ENCODE results near the gene MAP4K5.

MAP4K5 gene

DNA sequence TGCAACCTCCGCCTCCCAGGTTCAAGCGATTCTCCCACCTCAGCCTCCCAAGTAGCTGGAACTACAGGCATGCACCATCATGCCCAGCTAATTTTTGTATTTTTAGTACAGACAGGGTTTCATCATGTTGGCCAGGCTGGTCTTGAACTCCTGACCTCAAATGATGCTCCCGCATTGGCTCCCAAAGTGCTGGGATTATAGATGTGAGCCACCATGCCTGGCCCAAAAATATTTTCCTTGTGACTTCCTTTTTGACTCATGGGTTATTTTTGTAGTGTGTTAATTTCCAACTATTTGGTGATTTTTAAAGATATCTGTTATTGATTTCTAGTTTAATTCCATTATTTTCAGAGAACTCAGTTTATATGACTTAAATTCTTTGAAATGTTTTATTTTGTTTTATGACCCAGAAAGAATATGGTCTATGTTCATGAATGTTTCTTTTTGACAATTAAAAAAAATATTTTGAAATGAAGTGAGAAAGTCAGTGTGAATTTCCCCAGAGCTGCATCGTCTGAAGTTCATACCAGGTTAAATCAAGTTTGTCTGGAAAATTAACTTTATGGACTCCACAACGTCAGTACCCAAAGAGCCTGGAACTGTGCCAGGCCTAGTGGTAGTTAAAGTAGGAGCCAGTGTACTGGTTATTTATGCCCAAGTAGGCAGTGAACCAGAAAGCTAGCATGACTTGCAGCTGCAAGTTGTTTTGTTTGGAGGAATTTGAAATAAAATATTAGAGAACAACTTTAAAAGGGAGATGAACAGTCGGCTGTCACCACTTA lies 132.9 kb downstream of the MAP4K5 start:
- DNase-seq (ENCODE audit: low read depth in 2 of 2), result no peak

DNA sequence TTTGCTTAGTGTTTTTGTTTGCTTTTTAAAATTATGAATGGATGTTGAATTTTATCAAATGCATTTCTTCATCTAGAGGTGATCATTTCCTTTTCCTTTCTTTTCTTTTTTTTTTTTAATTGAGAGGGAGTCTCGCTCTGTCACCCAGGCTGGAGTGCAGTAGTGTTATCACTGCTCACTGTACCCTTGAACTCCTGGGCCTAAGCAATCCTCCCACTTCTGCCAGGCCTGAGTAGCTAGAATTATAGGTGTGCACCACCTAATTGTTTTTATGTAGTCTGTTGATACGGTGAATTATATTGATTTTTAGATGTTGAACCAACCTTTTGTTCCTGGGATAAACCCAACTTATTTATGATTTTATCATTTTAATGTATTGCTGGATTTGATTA lies 134.2 kb downstream of the MAP4K5 start:
- DNase-seq (ENCODE audit: low read depth in 2 of 2), result no peak

DNA sequence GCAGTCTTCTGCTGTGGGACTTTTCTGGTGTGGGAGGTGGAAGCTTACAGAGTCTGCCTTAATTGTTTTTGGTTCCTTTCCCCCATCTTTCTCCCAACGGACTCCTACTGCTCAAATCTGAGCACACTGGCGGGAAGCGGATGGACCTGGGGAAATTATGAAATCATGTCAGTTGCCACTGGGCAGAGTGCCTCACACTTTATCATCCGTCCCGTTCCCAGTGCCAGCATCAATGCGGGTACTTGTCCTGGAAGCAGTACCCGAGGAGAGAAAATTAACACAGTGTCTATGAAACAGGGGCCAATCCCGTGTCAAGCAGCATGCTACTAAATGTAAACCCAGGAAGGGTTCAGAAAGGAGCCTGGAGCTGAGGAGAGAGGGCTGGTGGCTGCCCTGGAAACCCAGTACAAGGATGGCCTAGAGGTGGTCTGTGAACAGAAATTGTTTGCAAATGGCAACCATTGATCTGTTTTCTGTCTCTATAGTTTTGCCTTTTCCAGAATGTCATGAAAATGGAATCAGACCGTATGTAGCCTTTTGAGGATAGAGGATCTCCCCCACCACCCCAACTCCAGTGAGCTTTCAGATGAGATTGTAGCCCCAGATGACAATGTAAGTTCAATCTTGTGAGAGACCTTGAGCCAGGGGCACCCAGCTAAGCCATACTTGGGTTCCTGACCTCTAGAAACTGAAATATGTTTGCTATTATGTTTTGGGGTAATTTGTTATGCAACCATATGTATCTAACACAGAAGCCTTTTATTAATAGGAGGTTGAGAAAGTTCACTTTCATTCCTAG lies 134.8 kb downstream of the MAP4K5 start:
- no peak for DNase-seq (ENCODE audit: low read depth in 2 of 2)

DNA sequence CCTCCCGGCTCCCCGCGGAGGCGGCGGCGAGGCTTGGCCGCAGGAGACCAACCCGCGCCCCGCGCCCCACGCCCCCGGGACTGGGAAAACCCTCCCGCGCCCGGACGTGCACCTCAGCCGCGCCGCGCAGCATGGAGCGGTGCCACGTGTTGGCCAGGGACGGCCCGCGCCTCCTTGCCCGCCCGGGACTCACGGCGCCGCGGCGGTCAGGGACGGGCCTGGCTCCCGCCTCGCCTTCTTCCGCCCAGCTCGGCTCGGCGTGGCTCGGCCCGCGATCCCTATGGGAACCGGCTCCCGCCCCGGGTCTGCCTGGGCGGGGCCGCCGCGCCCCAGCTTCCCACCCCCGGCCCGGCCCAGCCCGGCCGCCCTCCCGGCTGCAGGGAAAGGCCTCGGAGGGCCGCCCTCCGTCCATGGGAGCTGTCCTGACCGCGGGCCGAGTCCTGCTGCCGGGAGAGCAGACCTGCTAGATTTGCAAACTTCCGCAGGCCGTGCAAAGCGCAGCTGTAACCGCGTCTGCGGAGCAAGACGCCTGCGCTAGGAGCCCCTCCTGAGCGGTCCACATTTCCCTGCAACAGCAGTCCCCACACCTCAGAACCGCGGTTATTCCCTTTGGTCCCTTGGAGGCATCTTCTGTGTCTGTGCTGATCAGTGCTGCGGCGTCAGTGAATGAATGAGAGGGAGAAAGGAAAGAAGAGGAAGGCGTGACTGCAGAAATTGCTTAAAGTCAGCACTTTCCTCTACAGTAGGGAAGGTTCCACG lies 135.6 kb downstream of the MAP4K5 start, which contains the start of gene CDKL1:
TSS of gene CDKL1 (minus strand) at position 251 of the 759 bp plus-strand sequence. CDS start 1,013 bp downstream, outside the sequence.
- no peak for DNase-seq (ENCODE audit: low read depth in 2 of 2)

DNA sequence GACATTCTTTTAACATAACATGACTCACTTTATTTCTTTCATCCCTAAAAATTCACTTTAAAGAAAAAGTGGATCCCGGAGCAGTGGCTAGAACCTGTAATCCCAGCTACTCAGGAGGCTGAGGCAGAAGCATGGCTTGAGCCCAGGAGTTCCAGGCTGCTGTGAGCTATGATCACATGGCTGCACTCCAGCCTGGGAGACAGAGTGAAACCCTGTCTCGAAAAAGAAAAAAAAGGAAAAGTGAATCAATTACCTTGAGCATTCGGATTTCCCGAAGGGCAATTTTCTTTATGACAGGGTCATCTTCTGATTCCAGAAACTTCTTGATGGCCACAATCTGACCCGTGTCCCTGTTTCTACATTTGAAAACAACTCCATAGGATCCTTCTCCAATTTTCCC lies 136.9 kb downstream of the MAP4K5 start:
- no peak for DNase-seq (ENCODE audit: low read depth in 2 of 2)

DNA sequence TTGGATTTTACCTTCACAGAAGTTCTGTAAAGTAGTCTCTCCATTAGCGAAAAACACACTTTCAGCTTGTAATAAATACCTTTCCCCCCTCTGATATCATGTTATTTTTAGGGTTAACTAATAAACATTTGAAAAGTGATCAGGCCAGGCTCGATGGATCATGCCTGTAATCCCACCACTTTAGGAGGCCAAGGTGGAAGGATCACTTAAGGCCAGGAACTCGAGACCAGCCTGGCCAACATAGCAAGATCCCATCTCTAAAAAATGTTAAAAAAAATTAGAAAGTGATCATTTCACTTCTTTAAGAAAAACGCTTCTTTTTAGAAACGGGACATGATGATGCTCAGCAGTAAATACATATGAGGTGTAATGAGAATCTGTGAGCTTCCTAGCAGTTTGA lies 137.7 kb downstream of the MAP4K5 start:
- no peak for DNase-seq (ENCODE audit: low read depth in 2 of 2)

DNA sequence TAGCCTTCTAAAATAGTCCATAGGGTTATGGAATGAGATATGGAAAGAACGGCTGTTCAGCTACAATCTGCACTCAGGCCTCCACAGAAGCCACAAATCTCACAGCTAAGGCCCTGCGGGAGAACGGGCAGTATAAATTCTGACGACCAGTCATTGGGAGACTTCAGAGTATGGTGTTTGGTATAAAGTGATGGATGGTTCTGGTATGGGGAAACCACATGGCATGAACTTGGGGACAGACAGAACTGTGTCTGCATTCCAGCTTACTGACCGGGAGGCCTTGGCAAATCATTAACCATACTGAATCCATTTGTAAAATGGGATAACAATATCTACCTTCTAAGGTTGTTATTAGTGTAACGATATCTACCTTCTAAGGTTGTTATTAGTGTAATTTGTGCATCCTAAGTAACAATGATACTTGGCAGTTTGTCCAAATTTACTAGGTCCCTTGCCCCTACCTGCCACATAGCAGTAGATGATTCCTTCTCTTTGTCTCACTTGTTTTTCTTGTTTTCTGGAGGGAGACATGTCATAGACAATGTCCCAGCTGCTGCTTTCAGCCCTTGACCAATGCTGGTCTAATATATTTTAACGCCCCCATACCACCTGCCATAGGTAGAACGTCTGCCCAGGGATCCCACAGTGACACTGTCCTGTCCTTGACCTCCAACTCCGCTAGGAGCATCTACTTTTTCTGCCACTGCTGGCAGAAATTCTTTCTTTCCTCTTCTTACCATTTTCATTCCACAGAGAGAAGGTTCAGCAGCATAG lies 142.5 kb downstream of the MAP4K5 start:
- DNase-seq (ENCODE audit: low read depth in 2 of 2), result no peak

DNA sequence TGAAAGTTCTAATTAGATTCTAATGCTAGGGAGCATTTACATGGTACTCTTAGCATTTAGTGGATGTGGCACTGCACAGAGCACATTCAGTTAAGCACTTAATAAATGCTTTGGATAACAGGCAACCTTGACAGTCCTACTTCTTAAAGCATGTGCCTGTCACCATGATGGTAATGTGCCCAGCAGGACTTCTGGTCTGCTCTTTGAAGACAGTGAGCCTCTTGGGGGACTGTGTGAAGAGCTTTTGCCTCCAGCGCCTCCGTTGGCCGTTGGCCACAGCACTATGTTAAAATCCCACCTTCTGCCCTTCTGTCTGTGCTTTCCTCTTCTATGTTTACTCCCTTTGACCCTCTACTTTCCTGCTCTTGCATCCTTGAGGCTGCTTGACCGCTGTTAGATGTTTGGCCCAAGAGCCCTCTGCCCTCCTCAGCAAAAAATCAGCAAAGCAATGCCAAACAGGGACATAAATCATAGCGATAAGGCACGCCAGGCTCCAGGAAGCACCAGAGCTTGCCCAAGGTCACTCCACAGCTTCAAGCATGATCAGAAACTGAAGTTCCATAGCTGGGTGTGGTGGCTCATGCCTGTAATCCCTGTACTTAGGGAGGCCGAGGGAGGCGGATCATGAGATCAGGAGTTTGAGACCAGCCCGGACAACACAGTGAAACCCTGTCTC lies 144.0 kb downstream of the MAP4K5 start:
- DNase-seq (ENCODE audit: low read depth in 2 of 2), result no peak

DNA sequence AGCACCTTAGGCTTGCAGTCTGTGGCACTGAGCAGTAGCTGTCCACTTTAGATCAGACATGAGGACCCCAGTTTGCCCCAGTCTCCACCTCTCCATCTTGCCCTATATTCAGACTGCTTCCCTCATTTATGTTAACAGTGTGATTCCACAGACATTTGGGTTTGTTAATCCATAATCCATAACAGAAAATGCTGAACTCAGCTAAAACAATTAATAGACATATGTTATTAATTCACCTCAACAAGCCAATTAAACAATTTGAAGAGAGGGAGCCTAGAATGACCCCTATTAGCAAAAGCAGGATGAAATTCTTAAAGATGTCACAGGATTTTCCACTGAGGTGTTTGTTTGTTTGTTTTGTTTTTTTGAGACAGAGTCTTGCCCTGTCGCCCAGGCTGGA lies 144.8 kb downstream of the MAP4K5 start:
- no peak for DNase-seq (ENCODE audit: low read depth in 2 of 2)

DNA sequence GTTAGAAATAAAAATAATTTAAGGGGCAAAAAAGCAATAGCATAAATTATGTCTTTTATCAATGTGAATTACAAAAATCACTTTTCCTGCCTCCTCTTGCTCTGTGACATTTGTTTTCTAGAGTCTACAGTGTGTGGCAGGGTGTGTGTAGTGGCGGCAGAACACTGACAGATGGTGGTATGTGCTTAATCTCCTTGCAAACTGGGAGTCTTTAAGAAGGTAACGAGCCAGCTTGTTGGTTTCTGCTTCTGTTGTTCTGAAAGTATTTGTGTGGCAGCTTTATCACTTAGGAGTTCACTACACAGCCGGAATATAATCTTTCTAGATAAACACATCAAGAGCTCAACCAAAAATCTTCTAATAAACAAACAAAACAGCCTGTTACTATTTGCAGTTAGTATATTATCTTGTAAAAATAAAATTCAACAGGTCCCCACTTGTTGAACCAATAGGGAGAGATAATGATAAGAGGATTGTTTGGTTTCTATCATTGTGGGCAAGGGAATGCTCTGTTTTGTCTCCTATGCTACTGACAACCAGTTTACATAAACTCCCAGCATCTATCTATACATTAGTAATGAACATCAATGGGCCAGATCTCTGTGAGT lies 148.6 kb downstream of the MAP4K5 start:
- DNase-seq (ENCODE audit: low read depth in 2 of 2), result no peak

DNA sequence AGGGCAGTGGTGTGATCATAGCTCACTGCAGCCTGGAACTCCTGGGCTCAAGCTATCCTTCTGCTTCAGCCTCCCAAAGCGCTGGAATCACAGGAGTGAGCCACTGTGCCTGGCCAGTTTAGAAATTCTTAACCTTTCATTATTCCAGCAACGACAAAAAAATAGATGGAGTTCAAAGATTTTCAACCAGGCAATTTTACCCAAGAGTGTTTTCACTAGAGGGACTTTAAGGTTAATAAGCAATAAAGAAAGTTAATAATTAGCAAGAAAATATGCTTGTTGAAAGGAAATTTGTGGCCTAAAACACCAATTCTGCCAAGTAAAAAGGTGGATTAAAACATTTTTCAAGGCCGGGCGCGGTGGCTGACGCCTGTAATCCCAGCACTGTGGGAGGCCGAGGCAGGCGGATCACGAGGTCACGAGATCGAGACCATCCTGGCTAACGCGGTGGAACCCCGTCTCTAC lies 150.5 kb downstream of the MAP4K5 start:
- DNase-seq (ENCODE audit: low read depth in 2 of 2), result no peak

DNA sequence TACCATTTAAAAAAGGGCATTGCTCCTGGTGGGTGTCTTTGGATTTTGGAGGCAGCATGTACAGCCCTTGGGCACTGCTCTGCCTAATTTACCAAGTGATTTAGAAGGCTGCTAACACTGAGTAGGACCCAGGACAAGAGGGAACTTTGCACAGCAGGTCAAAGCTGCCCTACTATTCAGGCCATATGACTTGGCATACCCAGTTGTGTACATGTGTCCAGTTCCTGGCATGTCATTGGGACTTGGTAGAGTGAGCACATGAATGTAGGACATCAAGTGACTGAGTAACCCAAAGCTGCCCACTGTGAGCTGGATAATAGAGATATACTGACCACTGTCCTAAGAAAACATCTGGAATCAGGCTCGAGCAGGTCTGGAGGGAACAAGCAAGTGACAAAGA lies 151.4 kb downstream of the MAP4K5 start:
- no peak for DNase-seq (ENCODE audit: low read depth in 2 of 2)

DNA sequence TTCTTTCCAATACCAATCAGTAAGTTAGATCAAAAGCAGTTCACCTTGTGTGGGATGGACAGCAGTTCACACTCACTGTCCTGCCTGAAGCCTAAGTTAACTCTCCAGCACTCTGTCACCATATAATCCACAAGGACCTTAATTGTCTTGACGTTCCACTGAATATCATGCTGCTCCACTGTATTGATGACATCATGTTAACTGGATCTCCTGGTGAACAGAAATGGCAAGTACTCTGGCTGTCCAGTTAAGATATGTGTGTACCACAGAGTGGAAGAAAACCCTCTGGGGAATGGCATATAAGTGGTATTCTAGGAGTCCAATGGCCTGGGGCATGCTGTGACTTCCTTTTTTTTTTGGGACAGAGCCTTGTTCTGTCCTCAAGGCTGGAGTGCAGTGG lies 151.9 kb downstream of the MAP4K5 start:
- no peak for DNase-seq (ENCODE audit: low read depth in 2 of 2)

DNA sequence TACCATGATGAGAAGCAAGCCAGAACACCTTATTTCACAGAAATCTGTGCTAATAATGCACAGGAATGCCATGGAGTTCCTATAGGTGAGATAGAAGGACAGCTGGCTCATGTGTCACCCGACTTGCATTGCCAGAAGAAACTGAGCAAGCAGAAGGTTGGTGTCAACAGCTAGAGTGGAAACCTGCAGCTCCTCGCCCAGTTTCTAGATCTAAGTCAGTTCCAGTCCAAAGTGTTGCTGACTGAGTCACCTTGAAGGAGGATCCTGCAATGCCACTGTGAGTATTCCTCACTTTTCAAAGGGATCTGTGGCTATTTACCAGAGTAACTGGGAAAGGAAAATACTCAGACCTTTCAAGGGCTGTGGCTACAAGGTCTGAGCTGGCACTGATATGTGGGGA lies 152.8 kb downstream of the MAP4K5 start:
- no peak for DNase-seq (ENCODE audit: low read depth in 2 of 2)

DNA sequence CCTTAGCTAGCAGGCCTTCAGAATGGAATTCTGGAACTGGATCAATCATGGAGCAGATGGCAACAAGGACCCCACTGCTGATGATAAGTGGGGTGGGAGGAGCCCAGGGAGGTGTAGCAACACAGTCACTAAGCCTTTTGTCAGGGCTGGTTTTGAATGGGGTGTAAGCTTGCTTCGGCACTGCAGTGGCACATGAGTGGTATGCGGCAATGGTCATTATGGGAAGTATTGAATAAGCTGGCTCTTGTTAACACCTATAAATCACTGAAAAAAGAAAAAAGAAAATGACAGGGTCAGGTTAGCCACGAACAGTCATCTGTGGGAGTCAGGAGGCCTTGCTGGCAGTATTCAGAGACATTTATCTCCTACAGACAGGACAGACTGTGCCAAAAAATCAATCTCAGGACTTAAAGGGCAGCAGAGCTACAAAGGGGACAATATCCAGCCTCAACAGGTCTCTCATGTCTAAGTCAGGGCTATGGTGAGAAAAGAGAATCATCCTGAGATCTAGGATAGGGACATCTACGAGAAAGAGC lies 154.8 kb downstream of the MAP4K5 start:
- DNase-seq (ENCODE audit: low read depth in 2 of 2), result no peak

DNA sequence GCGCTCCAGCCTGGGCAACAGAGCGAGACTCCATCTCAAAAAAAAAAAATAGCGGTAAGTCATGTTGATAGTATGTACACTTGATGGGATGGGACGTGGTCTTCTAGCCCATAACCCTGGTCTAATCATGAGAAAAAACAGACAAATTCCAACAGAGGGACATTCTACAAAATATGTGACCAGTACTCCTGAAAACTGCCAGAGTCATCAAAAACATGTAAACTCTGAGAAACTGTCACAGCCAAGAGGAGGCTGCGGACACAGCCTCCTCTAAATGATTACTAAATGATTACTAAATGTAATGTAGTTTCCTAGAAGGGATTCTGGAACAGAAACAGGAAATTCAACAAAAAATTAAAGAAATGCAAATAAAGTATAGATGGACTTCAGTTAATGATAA lies 156.6 kb downstream of the MAP4K5 start:
- no peak for DNase-seq (ENCODE audit: low read depth in 2 of 2)

DNA sequence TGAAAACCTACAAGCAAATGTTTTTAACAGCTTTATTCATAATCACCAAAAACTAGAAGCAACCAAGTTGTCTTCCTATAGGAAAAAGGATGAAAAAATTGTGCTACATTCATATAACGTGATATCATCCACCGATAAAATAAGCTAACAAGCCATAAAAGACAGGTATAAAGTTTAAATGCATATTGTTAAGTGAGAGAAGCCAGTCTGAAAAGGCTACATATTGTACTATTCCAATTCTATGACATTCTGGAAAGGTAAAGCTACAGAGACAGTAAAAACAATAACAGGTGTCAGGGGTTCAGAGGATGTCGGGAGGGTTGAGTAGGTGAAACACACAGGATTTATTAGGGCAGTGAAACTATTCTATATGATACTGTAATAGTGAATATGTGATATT lies 158.4 kb downstream of the MAP4K5 start:
- no peak for DNase-seq (ENCODE audit: low read depth in 2 of 2)

DNA sequence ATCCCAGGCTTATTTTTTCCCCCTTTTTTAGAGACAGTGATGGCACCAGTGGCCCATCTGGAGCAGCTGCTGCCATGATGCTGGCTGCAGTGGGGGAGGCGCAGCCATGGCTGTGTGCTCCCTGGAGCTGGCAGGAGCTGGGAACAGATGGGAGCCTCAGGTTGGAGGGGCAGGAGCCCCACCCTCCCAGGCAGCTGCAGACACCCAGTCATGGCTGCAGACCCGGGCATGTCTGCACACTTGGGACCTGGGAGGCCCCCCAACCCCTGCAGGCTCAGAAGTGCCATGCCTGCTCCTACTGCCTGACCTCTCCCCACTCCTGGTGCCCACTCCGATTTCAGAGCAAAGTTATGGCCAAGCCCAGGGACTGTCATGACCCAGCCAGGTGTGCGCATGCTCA lies 160.8 kb downstream of the MAP4K5 start:
- DNase-seq (ENCODE audit: low read depth in 2 of 2), result no peak

All from stimulated activated CD8-positive, alpha-beta memory T cell treated with anti-CD3 and anti-CD28 coated beads, Interleukin-2, amount 100 ng/mL, for 1 hour (primary cell).